HFFc6 (cell line): ENCODE results near the gene CD4. TPM values are rescaled to one million over a fixed set of nuclear protein-coding genes. Genes with fewer than 3 reads are reported as not detected.
A peak's percentile ranks its signal among the peaks of the same experiment; 100 is the strongest.

Source experiments
- DNase-seq: peaks from one replicate; pipeline ENCODE4 v3.0.0-alpha.2; 2018
- H3K27ac Mint-ChIP-seq: 2 replicates; pipeline ENCODE4 v1.8.0; 2020; ENCODE audit warnings: mild to moderate bottlenecking, mixed read lengths
- H3K27me3 Mint-ChIP-seq: 2 replicates; pipeline ENCODE4 v1.8.0; 2021; ENCODE audit warnings: mild to moderate bottlenecking, moderate library complexity, mixed read lengths; ENCODE audit not compliant: insufficient read depth
- H3K36me3 Mint-ChIP-seq: 2 replicates; pipeline ENCODE4 v1.8.0; 2021; ENCODE audit warnings: low read depth, mixed read lengths
- H3K4me1 Mint-ChIP-seq: 2 replicates; pipeline ENCODE4 v1.8.0; 2020; ENCODE audit warnings: low read depth, mixed read lengths
- H3K4me3 Mint-ChIP-seq: 2 replicates; pipeline ENCODE4 v1.8.0; 2020; ENCODE audit warnings: mild to moderate bottlenecking, moderate library complexity, mixed read lengths
- H3K9me3 Mint-ChIP-seq: 2 replicates; pipeline ENCODE4 v1.8.0; 2020; ENCODE audit warnings: mild to moderate bottlenecking, mixed read lengths
- total RNA-seq, 6 experiments: library from RNA; stranded (reverse); fragmentation: NEBNext Ultra II Directional; extraction: Animal tissue kit (Norgen Biotek cat#: 25700); gene quantifications; 2 replicates in 1 of 6; 3 replicates in 5 of 6; pipeline ENCODE4 v1.2.3, GENCODE V29; 2021
- TF ChIP-seq, protein P1 (sequence below): fragments of 200-600 bp; sonication (generic); IDR thresholded peaks from 2 replicates; pipeline ENCODE4 v1.5.0; 2021; ENCODE audit warnings: antibody characterized with exemption, mild to moderate bottlenecking

The CD4 gene
- total RNA-seq, 6 experiments from 2014 or later = 0.11 to 0.25 (median 0.11) TPM; not detected in 3

DNA sequence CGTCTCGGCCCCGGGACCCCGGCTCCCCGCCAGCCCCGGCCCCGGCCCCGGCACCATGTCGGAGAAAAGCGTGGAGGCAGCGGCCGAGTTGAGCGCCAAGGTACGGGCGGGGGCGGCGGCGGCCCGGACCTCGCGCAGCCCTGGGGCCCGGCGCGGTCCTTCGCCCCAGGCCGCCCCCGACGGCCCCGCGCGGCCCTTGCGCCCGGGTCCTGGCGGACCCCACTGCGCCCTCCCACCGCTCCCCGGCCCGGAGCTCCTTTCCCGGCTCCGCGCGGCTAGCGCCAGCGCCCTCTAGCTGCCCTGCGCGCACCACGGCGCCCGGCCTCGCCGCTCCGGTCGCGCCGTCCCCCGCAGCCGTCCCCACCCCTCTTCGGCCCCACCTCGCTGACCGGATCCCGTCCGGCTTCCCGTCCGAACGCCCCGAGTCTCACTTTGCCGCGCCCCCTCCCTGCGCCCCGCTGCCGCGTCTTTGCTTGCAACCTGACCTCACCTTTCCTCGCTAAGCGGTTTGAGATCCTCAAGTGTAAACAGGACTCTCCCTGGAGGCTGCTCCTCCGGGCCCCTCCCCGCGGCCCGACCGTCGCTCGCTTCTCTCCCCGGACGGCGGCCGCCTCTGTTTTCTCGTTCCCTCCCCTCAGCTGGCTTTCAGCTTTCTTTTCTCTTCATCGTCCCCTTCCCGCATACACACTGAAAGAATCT, 22.5 kb upstream of the CD4 start:
- peak; percentile 51 for DNase-seq
- peak overlapping the region; percentile 77 for H3K27ac Mint-ChIP-seq

DNA sequence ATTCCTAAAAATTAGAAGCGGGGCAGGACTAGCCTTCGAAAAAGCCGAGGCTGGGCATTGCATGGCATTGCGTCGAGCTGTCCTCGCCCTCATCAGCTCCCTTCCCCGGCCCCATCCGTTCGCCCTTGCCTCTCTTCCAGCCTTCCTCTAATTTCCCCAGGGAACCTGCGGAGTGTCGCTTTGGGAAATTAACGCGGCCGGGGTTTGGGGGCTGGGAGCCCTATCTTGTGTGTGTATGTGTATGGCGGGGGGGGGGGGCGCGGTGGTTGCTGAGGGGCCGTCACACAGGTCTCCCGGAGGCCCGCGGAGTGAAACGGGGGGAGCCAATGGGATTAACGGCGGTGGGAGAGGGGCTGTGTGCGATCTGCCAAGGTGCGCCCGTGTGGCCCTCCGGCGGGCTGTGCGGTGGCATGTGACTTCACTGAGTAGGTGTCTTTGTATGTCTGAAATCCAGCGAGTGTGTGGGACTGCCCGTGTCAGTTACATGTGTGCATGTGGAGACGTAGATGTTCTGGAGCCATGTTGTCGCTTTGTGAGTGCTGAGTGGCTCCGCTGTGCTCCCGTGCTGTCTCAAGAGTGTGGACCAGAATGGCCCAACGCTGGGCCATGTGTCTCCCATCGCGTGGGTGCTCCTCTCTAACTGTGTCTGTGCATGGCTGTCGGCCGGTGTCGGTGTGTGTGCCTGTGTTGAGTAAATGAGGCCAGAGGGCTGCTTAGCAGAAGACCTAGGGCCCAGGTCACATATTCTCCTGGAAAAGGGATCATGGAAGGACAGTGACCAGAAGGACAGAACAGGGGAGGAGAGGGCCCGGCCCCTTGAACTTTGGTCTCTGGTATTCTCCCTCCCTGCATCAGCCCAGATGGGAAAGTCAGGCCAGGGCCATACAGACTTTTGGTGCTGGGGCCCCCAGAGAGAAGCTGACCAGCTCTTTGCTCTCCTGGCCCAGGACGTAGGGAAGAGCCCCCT, 21.7 kb upstream of the CD4 start:
- Mint-ChIP-seq H3K27me3 (peaks cover 4% of the 10 kb centered on the region; the same call in 1 of the 2 replicates), H3K4me3 (peak overlapping the region; percentile 93), H3K36me3 (peaks cover 5% of the 10 kb centered on the region), H3K4me1 (peaks cover 62% of the 10 kb centered on the region), H3K9me3 (no peaks in the 10 kb centered on the region), H3K27ac (peak overlapping the region; percentile 82)
- peak; percentile 21 for DNase-seq
- TF ChIP-seq, protein P1, sequence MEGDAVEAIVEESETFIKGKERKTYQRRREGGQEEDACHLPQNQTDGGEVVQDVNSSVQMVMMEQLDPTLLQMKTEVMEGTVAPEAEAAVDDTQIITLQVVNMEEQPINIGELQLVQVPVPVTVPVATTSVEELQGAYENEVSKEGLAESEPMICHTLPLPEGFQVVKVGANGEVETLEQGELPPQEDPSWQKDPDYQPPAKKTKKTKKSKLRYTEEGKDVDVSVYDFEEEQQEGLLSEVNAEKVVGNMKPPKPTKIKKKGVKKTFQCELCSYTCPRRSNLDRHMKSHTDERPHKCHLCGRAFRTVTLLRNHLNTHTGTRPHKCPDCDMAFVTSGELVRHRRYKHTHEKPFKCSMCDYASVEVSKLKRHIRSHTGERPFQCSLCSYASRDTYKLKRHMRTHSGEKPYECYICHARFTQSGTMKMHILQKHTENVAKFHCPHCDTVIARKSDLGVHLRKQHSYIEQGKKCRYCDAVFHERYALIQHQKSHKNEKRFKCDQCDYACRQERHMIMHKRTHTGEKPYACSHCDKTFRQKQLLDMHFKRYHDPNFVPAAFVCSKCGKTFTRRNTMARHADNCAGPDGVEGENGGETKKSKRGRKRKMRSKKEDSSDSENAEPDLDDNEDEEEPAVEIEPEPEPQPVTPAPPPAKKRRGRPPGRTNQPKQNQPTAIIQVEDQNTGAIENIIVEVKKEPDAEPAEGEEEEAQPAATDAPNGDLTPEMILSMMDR = no peak

More for the DNA sequence above, 22.5 kb upstream of the CD4 start:
- Mint-ChIP-seq H3K4me1 (peaks cover 66% of the 10 kb centered on the region), H3K9me3 (no peaks in the 10 kb centered on the region), H3K36me3 (peaks cover 5% of the 10 kb centered on the region), H3K4me3 (peak overlapping the region; percentile 93), H3K27me3 (peaks cover 4% of the 10 kb centered on the region; the same call in 1 of the 2 replicates)
- TF ChIP-seq, protein P1 = peak; percentile 74

DNA sequence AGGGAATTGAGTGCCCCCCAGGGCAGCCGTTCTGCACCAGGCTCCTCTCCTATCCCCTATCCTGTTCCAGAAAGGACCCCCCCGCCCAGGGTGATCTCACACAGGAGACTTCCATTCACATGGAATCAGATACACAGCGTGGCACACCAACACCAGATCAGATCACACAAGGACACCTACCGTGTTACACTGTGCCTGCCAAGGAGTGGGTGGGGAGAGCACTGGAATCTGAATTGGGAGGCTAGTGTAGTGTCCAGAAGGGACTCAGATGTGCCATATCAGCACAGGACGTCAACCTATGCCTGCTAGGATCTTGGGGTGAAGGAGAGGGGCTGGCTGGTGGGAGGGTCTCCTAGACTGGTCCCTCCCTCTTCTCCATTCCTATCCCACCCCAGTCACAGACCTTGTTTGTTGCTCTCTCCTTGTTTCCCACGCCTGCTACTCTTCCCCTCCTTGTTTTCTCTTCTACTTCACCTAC, 20.9 kb upstream of the CD4 start:
- TF ChIP-seq, protein P1 = no peak
- H3K27ac Mint-ChIP-seq = peak overlapping the region; percentile 82
- peaks cover 5% of the 10 kb centered on the region for H3K36me3 Mint-ChIP-seq
- H3K27me3 Mint-ChIP-seq = peaks cover 4% of the 10 kb centered on the region; the same call in 1 of the 2 replicates
- DNase-seq = no peak
- peaks cover 54% of the 10 kb centered on the region for H3K4me1 Mint-ChIP-seq
- H3K4me3 Mint-ChIP-seq = peak overlapping the region; percentile 93
- H3K9me3 Mint-ChIP-seq = no peaks in the 10 kb centered on the region

DNA sequence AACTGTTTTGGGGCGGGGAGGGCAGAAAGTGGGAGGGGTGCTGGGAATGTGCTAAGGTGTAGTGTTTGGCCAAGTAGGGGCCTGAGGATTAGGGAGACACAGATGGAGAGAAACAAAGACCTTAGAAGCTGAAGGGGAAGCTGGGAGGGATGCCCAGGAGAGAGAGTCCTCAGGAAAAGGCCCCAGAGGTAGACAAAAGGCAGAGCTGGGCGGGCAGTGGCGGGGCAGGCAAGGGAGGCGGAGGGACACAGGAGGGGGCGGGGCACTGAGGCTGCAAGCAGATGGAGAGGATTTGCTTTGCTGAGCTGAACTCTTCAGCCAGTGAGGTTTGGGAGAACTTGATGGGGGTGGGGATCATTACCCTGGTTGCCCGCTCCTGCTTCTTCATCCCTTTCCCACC, 20.3 kb upstream of the CD4 start:
- Mint-ChIP-seq H3K4me1 (peaks cover 49% of the 10 kb centered on the region), H3K9me3 (no peaks in the 10 kb centered on the region), H3K27ac (peak overlapping the region; percentile 82), H3K4me3 (peak overlapping the region; percentile 93), H3K27me3 (peaks cover 4% of the 10 kb centered on the region; the same call in 1 of the 2 replicates), H3K36me3 (peaks cover 5% of the 10 kb centered on the region)
- no peak for DNase-seq
- TF ChIP-seq, protein P1 = no peak

DNA sequence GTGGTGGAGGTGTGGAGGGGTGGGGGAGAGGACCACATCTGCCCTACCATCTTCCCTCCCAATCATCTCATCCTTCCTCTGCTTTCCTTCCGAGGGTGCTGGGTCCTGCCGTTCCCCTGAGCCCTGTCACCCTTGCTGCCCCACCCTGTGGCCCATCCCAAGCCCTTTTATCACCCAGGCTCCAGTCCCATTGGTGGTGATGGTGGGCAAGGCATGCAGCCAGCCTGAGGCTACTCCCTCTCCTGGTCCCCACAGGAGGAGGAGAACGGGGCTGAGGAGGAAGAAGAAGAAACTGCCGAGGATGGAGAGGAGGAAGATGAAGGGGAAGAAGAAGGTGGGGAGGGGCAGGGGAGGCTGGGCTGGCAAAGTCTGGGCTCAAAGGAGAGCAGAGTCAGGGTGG, 19.7 kb upstream of the CD4 start:
- no peak for DNase-seq
- TF ChIP-seq, protein P1 = no peak
- H3K27ac Mint-ChIP-seq = no peak overlapping the region
- H3K9me3 Mint-ChIP-seq = no peaks in the 10 kb centered on the region
- peaks cover 42% of the 10 kb centered on the region for H3K4me1 Mint-ChIP-seq
- peaks cover 4% of the 10 kb centered on the region; the same call in 1 of the 2 replicates for H3K27me3 Mint-ChIP-seq
- H3K36me3 Mint-ChIP-seq = peaks cover 5% of the 10 kb centered on the region
- H3K4me3 Mint-ChIP-seq = no peak overlapping the region
